ENCODE data around the gene DHX38. TPM values are rescaled to one million over a fixed set of nuclear protein-coding genes. Genes with fewer than 3 reads are reported as not detected.

DHX38 gene
- total and polyA plus RNA-seq, 2 experiments from 2014 or later: 32.9 to 42.2 TPM

GRCh38 chr16:72137380-72138063, 43.9 kb downstream of the DHX38 start:
- no peaks in the 10 kb centered on the region for H3K79me2 ChIP-seq
- no peaks in the 10 kb centered on the region for H3K36me3 ChIP-seq (replicated peaks; ENCODE audit: insufficient read depth, low read depth)
- no peaks in the 10 kb centered on the region for H3K27me3 ChIP-seq
- H3K9me3 ChIP-seq (ENCODE audit: low read depth): no peaks in the 10 kb centered on the region
- H3K4me3 ChIP-seq: no peak overlapping the region
- no peak overlapping the region for H3K27ac ChIP-seq
- TF ChIP-seq CTCF (IDR thresholded peaks at IDR 0.05; ENCODE audit: poor library complexity) (no peak), EZH2 (IDR thresholded peaks at IDR 0.05; ENCODE audit: borderline replicate concordance) (no peak), EZH2phosphoT487 (IDR thresholded peaks at IDR 0.05; ENCODE audit: low read depth, severe bottlenecking, unreplicated experiment) (no peak)
- no peaks in the 10 kb centered on the region for H4K20me1 ChIP-seq (ENCODE audit: insufficient read depth, poor library complexity, severe bottlenecking)
- WGBS (ENCODE audit: low lambda C conversion rate, missing lambda C conversion rate): 92% methylated on average over 15 of the region's 15 CpGs
- H2AFZ ChIP-seq: no peak overlapping the region
- DNase-seq (ENCODE audit: low spot score): no peak
- no peaks in the 10 kb centered on the region for H3K4me1 ChIP-seq (ENCODE audit: insufficient read depth)
- H3K4me2 ChIP-seq: no peak overlapping the region
- no peaks in the 10 kb centered on the region for H3K9me2 ChIP-seq (replicated peaks; ENCODE audit: insufficient read depth)

GRCh38 chr16:72138064-72138572, 44.5 kb downstream of the DHX38 start:
- Histone ChIP-seq H3K4me1 (ENCODE audit: insufficient read depth) (no peaks in the 10 kb centered on the region), H3K4me3 (no peak overlapping the region), H4K20me1 (ENCODE audit: insufficient read depth, poor library complexity, severe bottlenecking) (no peaks in the 10 kb centered on the region), H3K4me2 (no peak overlapping the region), H3K9me3 (ENCODE audit: low read depth) (no peaks in the 10 kb centered on the region), H3K27me3 (no peaks in the 10 kb centered on the region), H3K79me2 (no peaks in the 10 kb centered on the region), H3K27ac (no peak overlapping the region), H2AFZ (no peak overlapping the region), H3K9me2 (replicated peaks; ENCODE audit: insufficient read depth) (no peaks in the 10 kb centered on the region), H3K36me3 (replicated peaks; ENCODE audit: insufficient read depth, low read depth) (no peaks in the 10 kb centered on the region)
- WGBS (ENCODE audit: low lambda C conversion rate, missing lambda C conversion rate): 81% methylated on average over 4 of the region's 4 CpGs
- TF ChIP-seq EZH2phosphoT487 (IDR thresholded peaks at IDR 0.05; ENCODE audit: low read depth, severe bottlenecking, unreplicated experiment) (no peak), EZH2 (IDR thresholded peaks at IDR 0.05; ENCODE audit: borderline replicate concordance) (no peak), CTCF (IDR thresholded peaks at IDR 0.05; ENCODE audit: poor library complexity) (no peak)
- DNase-seq (ENCODE audit: low spot score): no peak

GRCh38 chr16:72139908-72140307, 46.3 kb downstream of the DHX38 start:
- Histone ChIP-seq H3K27ac (no peak overlapping the region), H3K4me3 (no peak overlapping the region), H3K27me3 (no peaks in the 10 kb centered on the region), H3K79me2 (no peaks in the 10 kb centered on the region), H3K9me2 (replicated peaks; ENCODE audit: insufficient read depth) (no peaks in the 10 kb centered on the region), H4K20me1 (ENCODE audit: insufficient read depth, poor library complexity, severe bottlenecking) (no peaks in the 10 kb centered on the region), H2AFZ (no peak overlapping the region), H3K4me1 (ENCODE audit: insufficient read depth) (no peaks in the 10 kb centered on the region), H3K9me3 (ENCODE audit: low read depth) (no peaks in the 10 kb centered on the region), H3K4me2 (no peak overlapping the region), H3K36me3 (replicated peaks; ENCODE audit: insufficient read depth, low read depth) (no peaks in the 10 kb centered on the region)
- no peak for TF ChIP-seq EZH2phosphoT487 (IDR thresholded peaks at IDR 0.05; ENCODE audit: low read depth, severe bottlenecking, unreplicated experiment)
- TF ChIP-seq CTCF (IDR thresholded peaks at IDR 0.05; ENCODE audit: poor library complexity): no peak
- TF ChIP-seq EZH2 (IDR thresholded peaks at IDR 0.05; ENCODE audit: borderline replicate concordance): no peak
- 100% methylated on average over 2 of the region's 2 CpGs for WGBS (ENCODE audit: low lambda C conversion rate, missing lambda C conversion rate)
- no peak for DNase-seq (ENCODE audit: low spot score)
